ENCODE results near the gene GPRC5B.

Gene GPRC5B

DNA sequence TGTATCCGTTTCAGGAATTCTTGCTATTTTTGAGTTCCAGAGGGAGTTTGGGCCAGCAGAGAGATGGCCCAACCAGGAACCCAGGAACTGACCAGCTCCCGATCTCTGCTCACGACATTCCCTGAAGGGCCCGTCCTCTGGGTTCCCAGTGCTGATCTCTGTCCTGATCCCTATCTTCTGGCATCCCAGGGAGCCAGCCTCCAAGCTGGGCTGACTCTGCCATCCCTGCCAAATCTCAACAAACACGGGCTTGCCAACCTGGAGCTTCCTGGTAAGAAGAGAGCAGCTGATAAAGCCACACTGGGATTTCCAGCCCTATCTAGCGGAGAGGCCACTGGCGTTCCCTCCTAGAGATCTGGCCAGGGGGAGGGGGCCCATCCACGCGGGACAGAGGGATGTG lies 16.2 kb downstream of the GPRC5B start:
- DNase-seq = no peak

DNA sequence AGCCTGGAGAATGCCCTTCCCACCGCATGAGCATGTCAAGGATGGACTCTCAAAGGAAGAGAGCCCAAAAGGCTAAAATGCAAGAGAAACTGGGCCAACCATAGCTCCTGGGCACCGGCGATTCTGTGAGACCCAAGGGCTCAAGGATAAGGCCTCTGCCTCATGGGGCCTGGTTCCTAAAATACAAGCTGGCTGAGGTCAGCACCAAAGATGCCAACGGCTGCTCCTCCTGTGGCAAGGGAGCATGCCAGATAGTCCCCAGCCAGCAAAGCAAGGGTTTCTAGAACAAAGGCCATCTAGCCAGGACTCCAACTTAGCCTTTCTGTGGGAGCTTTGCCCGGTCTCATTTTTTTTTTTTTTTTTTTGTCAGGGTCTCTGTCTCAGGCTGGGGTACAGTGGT lies 20.1 kb downstream of the GPRC5B start:
- DNase-seq = no peak

DNA sequence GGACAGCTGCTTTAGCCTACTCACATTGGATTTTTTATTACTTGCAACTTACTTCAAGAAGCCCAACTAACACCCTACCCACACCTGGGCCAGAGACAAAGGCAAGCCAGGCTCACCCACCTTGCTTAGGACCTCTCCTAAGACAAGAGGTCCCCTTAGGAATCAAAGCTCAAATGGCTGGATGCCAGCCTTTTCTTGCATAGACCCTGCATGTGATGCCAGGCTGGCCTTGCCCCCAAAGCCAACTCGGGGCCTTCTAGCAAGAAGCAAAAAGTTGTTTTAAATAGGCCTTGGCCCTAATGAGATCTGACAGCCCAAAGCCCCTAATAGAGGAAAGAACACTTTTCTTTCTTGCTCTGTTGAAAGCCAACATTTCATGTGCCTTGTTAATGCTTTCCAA lies 20.7 kb downstream of the GPRC5B start:
- DNase-seq = no peak

DNA sequence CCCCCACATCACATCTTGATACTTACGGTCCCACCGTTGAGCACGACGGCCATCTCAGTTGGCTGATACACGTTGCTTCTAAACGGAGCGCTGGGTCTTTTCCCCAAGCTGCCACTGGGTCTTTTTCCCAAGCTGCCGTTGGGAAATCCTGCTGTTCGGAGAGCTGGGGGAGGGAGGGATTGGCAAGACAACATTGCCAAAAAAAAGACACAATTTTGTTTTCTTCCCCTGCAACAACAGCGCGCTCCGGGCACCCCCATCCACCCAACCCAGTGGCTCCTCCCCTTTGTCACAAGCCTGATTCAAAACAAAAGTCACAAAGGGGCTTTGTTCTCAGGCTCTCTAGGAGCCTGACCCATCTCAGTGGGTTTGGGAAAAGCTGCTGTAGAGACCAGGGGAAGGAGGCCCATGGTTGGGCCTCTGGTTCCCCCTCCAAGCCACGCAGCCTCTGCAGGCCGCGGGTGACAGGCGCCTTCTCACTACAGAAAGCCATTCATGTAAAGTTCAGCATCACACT lies 22.8 kb downstream of the GPRC5B start:
- DNase-seq = no peak

DNA sequence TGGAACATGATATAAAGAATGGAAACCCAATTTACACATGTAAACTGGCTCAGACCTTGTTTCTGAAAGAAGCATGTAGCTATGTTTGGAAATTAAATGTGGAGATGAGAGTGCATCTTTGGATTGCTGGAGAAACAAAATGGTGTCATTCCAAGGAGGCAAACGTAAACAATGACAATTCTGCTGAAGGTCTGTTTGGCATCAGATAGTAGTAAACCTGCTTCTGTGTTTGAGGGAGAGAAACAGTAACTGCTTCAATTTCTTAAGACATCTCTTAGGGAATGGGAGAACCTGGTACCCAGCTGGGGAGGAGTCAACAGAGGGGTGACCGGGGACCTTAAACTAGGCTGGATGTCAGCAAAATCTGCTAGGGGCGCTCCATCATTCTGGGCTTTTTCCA lies 23.5 kb downstream of the GPRC5B start:
- DNase-seq = no peak

DNA sequence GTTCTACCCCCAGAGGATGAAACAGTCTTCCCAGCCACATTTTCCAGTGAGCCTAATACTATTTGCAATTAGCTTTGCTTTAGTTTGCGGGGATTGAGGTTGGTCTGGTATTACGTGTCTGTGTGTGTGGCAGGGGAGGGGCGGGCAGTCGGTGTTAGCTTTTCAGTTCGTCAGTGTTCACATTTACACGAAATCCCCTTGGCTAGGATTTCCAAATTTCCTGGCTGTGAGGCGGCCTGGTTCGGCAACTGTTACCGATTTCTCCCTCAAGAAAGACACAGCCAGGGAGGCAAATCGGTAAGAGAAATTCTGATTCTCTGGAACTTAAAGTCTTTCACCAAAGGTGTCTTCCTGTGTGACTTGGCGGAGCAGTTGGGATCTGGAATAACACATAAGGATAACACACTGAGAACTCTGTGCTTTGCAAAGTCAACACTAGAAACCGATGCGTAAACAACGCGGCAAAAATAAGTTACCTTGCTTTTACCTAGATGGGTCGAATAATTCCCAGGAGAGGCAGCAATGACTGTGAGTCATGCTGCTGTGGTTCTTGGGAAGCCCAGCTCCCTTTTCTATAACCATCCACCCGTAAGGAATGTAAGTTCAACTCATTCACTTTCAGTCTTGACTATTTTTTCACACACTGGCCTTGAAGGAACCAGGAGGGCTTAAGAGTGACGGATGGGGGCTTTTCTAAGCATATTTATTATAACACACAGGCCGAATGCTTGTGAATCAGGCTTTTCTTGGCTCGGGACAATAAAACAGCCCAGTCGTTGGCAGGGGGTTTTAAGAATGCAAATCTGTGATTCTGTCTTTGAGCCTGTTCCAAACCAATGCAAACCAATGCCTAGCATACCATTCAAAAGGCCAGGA lies 24.2 kb downstream of the GPRC5B start:
- no peak for DNase-seq

DNA sequence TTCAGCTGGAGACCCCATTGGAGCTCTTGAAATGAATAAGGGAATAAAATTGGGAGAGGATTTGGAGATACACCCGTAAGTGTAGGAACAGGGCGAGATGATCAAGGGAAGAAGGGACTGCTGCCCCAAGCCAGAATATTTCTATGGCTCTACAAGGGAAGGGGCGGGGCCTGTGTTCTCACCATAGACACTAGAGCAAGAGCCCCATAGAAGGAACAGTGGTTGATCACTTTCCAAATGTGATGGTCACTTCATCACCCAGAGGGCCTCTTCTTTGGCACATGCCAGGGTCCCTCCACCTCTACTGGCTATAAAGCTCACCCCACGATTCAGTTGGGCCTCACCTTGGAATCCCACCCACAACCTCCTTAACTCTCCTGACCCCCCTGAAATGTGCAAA lies 25.0 kb downstream of the GPRC5B start:
- DNase-seq = no peak

GRCh38 chr16:19859166-19859565 lies 25.5 kb downstream of the GPRC5B start:
- DNase-seq = no peak

GRCh38 chr16:19858340-19859018 lies 26.2 kb downstream of the GPRC5B start:
- no peak for DNase-seq

- peak; percentile 16 for DNase-seq
These were observed 26.9 kb downstream of the GPRC5B start for GRCh38 chr16:19857593-19858339.

- no peak for DNase-seq
These were observed 28.5 kb downstream of the GPRC5B start for GRCh38 chr16:19856120-19856519.

DNA sequence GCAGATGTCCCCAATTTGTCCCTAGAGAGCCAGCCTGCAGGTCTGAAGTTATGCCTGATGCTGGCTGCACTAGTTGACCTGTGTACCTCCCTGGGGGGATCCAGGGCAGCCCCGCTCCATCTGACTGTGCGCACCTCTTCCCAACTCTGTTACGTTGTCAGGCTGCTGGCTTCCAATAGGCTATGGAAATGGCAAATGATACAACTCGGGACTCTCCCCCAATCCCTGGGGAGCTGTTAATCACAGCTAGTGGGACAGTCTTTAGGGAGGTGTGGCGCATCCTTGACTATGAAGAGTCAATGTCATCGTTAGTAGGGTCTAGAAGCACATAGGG lies 30.1 kb downstream of the GPRC5B start:
- DNase-seq = no peak

GRCh38 chr16:19853742-19854542 lies 30.7 kb downstream of the GPRC5B start:
- DNase-seq = no peak

DNA sequence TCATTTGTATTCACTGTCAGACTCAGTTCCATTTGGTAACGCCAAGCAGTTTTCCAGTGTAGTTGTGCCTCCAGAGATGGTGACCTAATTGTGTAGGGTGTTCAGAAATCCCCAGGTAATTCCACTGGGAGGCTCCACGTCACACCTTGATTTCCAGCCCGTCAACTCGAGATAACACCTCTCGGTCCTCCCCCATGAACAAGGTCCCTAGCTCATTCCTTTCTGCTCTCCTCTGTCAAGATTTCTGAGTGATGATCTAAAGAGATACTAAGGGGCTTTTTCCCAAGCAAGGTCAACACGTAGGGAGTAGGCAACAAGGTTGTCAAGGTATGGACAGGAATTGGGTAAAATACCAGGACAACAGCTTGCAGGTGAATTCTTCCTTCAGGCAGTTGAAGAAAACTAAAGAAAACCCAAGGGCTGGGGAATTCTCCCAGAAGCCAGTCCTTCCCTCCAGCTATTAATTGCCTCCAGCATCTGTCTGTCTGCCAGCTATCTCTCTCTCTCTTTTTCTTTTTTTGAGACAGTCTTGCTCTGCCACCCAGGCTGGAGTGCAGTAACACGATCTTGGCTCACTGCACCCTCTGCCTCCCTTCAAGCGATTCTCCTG lies 31.4 kb downstream of the GPRC5B start:
- no peak for DNase-seq

DNA sequence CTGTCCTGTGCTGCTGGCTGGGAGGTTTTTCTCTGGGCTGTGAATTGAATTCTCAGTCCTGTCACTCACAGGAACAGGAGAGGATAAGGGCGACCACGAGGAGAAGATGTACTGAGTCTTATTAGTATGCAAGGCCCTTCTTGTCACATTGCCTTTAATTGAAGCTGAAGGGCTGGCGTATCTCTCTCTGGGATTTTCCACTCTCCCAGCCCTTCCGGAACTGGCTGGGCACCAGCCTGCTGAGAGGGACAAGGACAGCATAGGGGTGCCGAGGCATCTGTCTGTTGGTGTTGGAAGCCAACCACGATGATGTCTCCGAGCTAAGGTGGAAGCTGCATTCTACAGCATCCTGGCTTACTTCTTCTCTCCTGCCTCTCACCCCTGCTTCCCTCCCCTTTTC lies 33.2 kb downstream of the GPRC5B start:
- no peak for DNase-seq

DNA sequence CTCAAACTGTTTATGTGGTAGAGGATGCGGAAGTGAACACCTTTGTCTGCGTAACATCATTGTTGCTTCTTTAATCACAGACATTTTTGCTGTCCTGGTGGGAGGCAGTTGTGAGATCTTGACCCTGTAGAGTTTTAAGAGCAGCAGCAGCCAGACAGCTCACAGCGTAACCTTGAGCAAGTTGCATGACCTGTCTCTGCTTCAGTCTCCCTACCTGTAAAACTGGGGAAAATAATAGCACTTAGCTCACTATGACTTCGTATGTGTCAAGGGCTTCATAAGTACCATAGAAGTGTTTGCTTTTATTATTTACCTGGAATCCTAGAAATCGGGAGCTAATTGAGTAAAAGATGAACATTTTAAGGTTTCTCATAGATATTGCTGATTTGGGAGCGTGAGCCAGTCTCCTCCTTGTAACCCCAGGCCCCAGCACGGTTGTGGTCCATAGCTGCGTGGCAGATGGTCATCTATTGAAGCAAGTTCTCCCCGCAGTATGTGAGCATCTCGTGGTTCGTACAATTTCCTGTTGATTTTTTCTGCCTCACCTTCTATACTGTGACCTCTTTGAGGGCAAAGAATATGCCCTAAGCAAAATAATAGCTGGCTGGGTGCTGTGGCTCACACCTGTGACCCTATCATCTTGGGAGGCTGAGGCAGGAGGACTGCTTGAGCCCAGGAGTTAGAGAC lies 34.4 kb downstream of the GPRC5B start:
- DNase-seq = no peak

- no peak for DNase-seq
These were observed 35.9 kb downstream of the GPRC5B start for GRCh38 chr16:19848756-19849155.

- DNase-seq = no peak
These were observed 38.2 kb downstream of the GPRC5B start for GRCh38 chr16:19846436-19846835.

- no peak for DNase-seq
These were observed 39.6 kb downstream of the GPRC5B start for GRCh38 chr16:19844945-19845641.

DNA sequence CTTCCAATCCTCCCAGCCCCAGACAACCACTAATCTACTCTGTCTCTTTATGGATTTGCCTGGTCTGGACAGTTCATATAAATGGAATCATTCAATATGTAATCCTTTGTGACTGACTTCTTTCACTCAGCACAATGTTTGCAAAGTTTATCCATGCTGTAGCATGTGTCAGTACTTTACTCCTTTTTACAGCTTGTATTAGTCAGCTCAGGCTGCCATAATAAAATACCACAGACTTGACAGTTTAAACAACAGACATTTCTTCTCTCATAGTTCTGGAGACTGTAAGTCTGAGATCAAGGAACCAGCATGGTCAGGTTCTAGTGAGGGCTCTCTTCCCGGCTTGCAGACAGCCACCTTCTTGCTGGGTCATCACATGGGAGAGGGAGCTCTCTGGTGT lies 41.3 kb downstream of the GPRC5B start:
- no peak for DNase-seq

Measured in NCI-H187 treated with DMSO at 0.1 percent for 48 hours (cell line).